Measurements from ENCODE around the gene WDFY3. TPM values are rescaled to one million over a fixed set of nuclear protein-coding genes. Genes with fewer than 3 reads are reported as not detected.

WDFY3 gene
- total and polyA plus RNA-seq, 8 donors, result 3.2 to 163 (median 28.4) TPM

DNA sequence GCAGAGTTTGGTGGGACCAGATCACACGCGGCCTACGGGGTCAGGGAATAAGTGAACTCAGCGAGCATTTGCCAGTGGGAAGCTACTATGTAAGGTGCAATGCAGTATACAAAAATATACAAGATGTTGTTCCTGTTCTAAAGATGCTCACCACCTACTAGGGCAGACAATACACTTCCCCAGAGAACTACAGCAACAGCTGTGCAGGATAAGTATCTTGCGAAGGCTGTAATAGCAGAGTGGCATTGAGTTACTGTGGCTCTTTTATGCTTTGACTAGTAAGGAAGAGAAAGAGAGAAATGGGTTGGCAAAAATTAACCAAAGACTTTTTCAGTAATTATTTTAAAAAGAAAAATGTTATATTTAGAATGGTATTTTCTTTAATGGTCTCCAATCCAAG is 322.4 kb downstream of the WDFY3 start:
- no peaks in the 10 kb centered on the region for H3K9me3 ChIP-seq
- H3K27ac ChIP-seq, result no peak overlapping the region
- H3K27me3 ChIP-seq, result no peaks in the 10 kb centered on the region
- 86 to 91% (median 91%) methylated on average over 5 of the region's 5 CpGs for WGBS, 5 donors
- peaks cover 0 to 19% (median 5%) of the 10 kb centered on the region in 4 donors for H3K36me3 ChIP-seq
- no peak overlapping the region for H3K4me3 ChIP-seq
- no peak for DNase-seq
- intact Hi-C loops (cut with DNase I; ENCODE audit: low total_unique reads), result no loop called here
- H3K4me1 ChIP-seq, result peaks cover 0 to 9% (median 4%) of the 10 kb centered on the region in 4 donors
- TF ChIP-seq POLR2AphosphoS5 (IDR thresholded peaks at IDR 0.05) (no peak), EP300 (IDR thresholded peaks at IDR 0.05) (no peak), POLR2A (IDR thresholded peaks at IDR 0.05) (no peak), CTCF (IDR thresholded peaks at IDR 0.05) (no peak)

GRCh38 chr4:84639145-84639544 is 327.3 kb downstream of the WDFY3 start:
- H3K27ac ChIP-seq, result no peak overlapping the region
- no peak for DNase-seq
- no peaks in the 10 kb centered on the region for H3K9me3 ChIP-seq
- H3K27me3 ChIP-seq, result no peaks in the 10 kb centered on the region
- TF ChIP-seq EP300 (IDR thresholded peaks at IDR 0.05), result no peak
- no peak for TF ChIP-seq POLR2A (IDR thresholded peaks at IDR 0.05)
- TF ChIP-seq POLR2AphosphoS5 (IDR thresholded peaks at IDR 0.05), result no peak
- TF ChIP-seq CTCF (IDR thresholded peaks at IDR 0.05), result no peak
- peaks cover 0 to 19% (median 5%) of the 10 kb centered on the region in 4 donors for H3K36me3 ChIP-seq
- no peak overlapping the region for H3K4me3 ChIP-seq
- intact Hi-C loops (cut with DNase I; ENCODE audit: low total_unique reads), result no loop called here
- no peaks in the 10 kb centered on the region for H3K4me1 ChIP-seq
- 82 to 100% (median 92%) methylated on average over 1 of the region's 1 CpG for WGBS, 5 donors

GRCh38 chr4:84638092-84638491 is 328.4 kb downstream of the WDFY3 start:
- intact Hi-C loops (cut with DNase I; ENCODE audit: low total_unique reads), result no loop called here
- H3K4me1 ChIP-seq, result no peaks in the 10 kb centered on the region

DNA sequence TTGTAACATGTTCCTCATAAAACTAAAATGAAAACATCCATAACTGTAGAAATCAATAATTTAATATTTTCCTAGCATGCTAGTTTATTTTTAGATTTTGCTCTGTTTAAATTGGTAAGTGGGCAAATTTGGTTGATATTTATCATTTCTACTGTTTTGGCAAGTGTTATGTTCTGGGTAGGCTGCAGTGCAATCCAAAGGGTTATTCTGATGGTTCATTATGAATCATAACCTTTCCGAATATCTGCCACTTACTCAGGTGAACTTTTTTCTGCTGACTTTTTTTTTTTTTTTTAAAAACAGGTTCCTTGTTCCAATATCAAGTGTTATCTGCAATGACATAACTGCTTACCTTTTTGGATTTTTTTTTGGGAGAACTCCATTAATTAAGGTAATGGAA is 331.5 kb downstream of the WDFY3 start:
- no peaks in the 10 kb centered on the region for H3K4me1 ChIP-seq
- no peak for TF ChIP-seq CTCF (IDR thresholded peaks at IDR 0.05)
- no peak for TF ChIP-seq POLR2A (IDR thresholded peaks at IDR 0.05)
- TF ChIP-seq POLR2AphosphoS5 (IDR thresholded peaks at IDR 0.05), result no peak
- no peak for TF ChIP-seq EP300 (IDR thresholded peaks at IDR 0.05)
- H3K4me3 ChIP-seq, result no peak overlapping the region
- intact Hi-C loops (cut with DNase I; ENCODE audit: low total_unique reads), result no loop called here
- no peaks in the 10 kb centered on the region for H3K9me3 ChIP-seq
- no peak for DNase-seq
- no peak overlapping the region for H3K27ac ChIP-seq
- H3K36me3 ChIP-seq, result no peaks in the 10 kb centered on the region
- no peaks in the 10 kb centered on the region for H3K27me3 ChIP-seq
- WGBS, 5 donors, result 42 to 81% (median 70%) methylated on average over 1 of the region's 1 CpG

More at GRCh38 chr4:84638092-84638491, 328.4 kb downstream of the WDFY3 start:
- DNase-seq, result no peak
- Histone ChIP-seq H3K36me3 (peaks cover 0 to 12% (median 5%) of the 10 kb centered on the region in 4 donors), H3K4me3 (no peak overlapping the region), H3K27me3 (no peaks in the 10 kb centered on the region), H3K9me3 (no peaks in the 10 kb centered on the region), H3K27ac (no peak overlapping the region)
- TF ChIP-seq POLR2A (IDR thresholded peaks at IDR 0.05) (no peak), POLR2AphosphoS5 (IDR thresholded peaks at IDR 0.05) (no peak), CTCF (IDR thresholded peaks at IDR 0.05) (no peak), EP300 (IDR thresholded peaks at IDR 0.05) (no peak)

Measured in stomach (tissue), 9 donors.